IMR-90 (cell line): ENCODE data around the gene ADAMTS14. TPM values are rescaled to one million over a fixed set of nuclear protein-coding genes. Genes with fewer than 3 reads are reported as not detected.

Source experiments
- ATAC-seq: fragments of 200-7000 bp; cut with Tn5 transposase; 2 replicates; pipeline ENCODE4 v1.9.1; 2020; ENCODE audit warnings: low read depth, mild to moderate bottlenecking, moderate library complexity
- BruUV-seq: library from RNA; stranded (reverse); fragments of 400-500 nt; replicated peaks from 2 replicates; lab custom pipeline; 2021; lab: Mats Ljungman, UMichigan
- CTCF ChIA-PET: fragments of 300-600 bp; formaldehyde crosslinking; extraction: SDS; loops from one replicate; lab custom pipeline; 2021; ENCODE audit warnings: antibody characterized with exemption; lab: Yijun Ruan, JAX
- POLR2A ChIA-PET: fragments of 300-600 bp; sonication (Branson Sonifier 250); formaldehyde crosslinking; loops from one replicate; lab custom pipeline; 2022; ENCODE audit warnings: antibody characterized with exemption; ENCODE audit not compliant: unreplicated experiment; lab: Charles Lee
- DNase-seq: peaks from one replicate; pipeline ENCODE4 v3.0.0; 2013
- H2AFZ ChIP-seq: replicated peaks from 2 replicates; pipeline ENCODE3; 2013; ENCODE audit warnings: low read length, mild to moderate bottlenecking; ENCODE audit not compliant: poor library complexity
- H2AK5ac ChIP-seq: 2 replicates; pipeline ENCODE4 v1.6.1; 2013; ENCODE audit warnings: low read depth, low read length, inconsistent platforms
- H2AK9ac ChIP-seq: replicated peaks from 2 replicates; pipeline ENCODE3; 2013; ENCODE audit warnings: mild to moderate bottlenecking, low read depth, low read length, moderate library complexity; ENCODE audit not compliant: poor library complexity
- H2BK120ac ChIP-seq: 2 replicates; pipeline ENCODE4 v1.6.1; 2013; ENCODE audit warnings: low read depth, low read length, inconsistent platforms
- H2BK15ac ChIP-seq: 3 replicates; pipeline ENCODE4 v1.6.1; 2013; ENCODE audit warnings: low read depth, low read length, inconsistent platforms
- H2BK20ac ChIP-seq: 2 replicates; pipeline ENCODE4 v1.6.1; 2013; ENCODE audit warnings: low read depth, mild to moderate bottlenecking, inconsistent platforms, low read length, moderate library complexity
- H2BK5ac ChIP-seq: 2 replicates; pipeline ENCODE4 v1.6.1; 2013; ENCODE audit warnings: mild to moderate bottlenecking, low read depth, low read length, inconsistent platforms; ENCODE audit not compliant: poor library complexity, severe bottlenecking
- H3K14ac ChIP-seq: replicated peaks from 2 replicates; pipeline ENCODE4 v1.6.1; 2013; ENCODE audit warnings: low read depth, low read length, inconsistent platforms
- H3K18ac ChIP-seq: 2 replicates; pipeline ENCODE4 v1.6.1; 2013; ENCODE audit warnings: low read depth, low read length, control low read depth
- H3K23ac ChIP-seq: 2 replicates; pipeline ENCODE4 v1.6.1; 2013; ENCODE audit warnings: low read depth, low read length, inconsistent platforms
- H3K27ac ChIP-seq: 2 replicates; pipeline ENCODE4 v1.5.1; 2013; ENCODE audit warnings: mild to moderate bottlenecking, control low read depth, low read length; ENCODE audit not compliant: insufficient read depth
- H3K27me3 ChIP-seq: 2 replicates; pipeline ENCODE4 v1.6.1; 2013; ENCODE audit warnings: low read length; ENCODE audit not compliant: control insufficient read depth, insufficient read depth
- H3K36me3 ChIP-seq: 2 replicates; pipeline ENCODE4 v1.6.1; 2013; ENCODE audit warnings: low read length, mixed read lengths; ENCODE audit not compliant: control insufficient read depth, insufficient read depth
- H3K4ac ChIP-seq: 2 replicates; pipeline ENCODE4 v1.6.1; 2013; ENCODE audit warnings: low read depth, low read length, inconsistent platforms
- H3K4me1 ChIP-seq: 2 replicates; pipeline ENCODE4 v1.6.1; 2013; ENCODE audit warnings: low read length, mixed read lengths; ENCODE audit not compliant: control insufficient read depth, insufficient read depth
- H3K4me2 ChIP-seq: 2 replicates; pipeline ENCODE4 v1.6.1; 2013; ENCODE audit warnings: low read depth, mild to moderate bottlenecking, control low read depth, low read length, moderate library complexity
- H3K4me3 ChIP-seq: 2 replicates; pipeline ENCODE4 v1.5.1; 2013; ENCODE audit warnings: low read depth, mild to moderate bottlenecking, control low read depth, low read length, moderate library complexity; ENCODE audit not compliant: insufficient read depth
- H3K56ac ChIP-seq: 2 replicates; pipeline ENCODE4 v1.6.1; 2013; ENCODE audit warnings: low read length, inconsistent platforms; ENCODE audit not compliant: insufficient read depth; ENCODE audit errors: extremely low read depth
- H3K79me1 ChIP-seq, 2 experiments: 2 replicates each; pipeline ENCODE4 v1.6.1; 2013; ENCODE audit warnings: low read length in 2 of 2, inconsistent platforms in 1 of 2, low read depth in 1 of 2
- H3K9ac ChIP-seq: 2 replicates; pipeline ENCODE4 v1.6.1; 2013; ENCODE audit warnings: low read depth, low read length, control low read depth
- H3K9me1 ChIP-seq: 2 replicates; pipeline ENCODE4 v1.6.1; 2013; ENCODE audit warnings: low read length, inconsistent platforms; ENCODE audit not compliant: insufficient read depth
- H3K9me3 ChIP-seq: 2 replicates; pipeline ENCODE4 v1.6.1; 2013; ENCODE audit warnings: low read length; ENCODE audit not compliant: control insufficient read depth, insufficient read depth
- H4K20me1 ChIP-seq: 2 replicates; pipeline ENCODE4 v1.6.1; 2013; ENCODE audit warnings: low read length, inconsistent platforms; ENCODE audit not compliant: insufficient read depth
- H4K5ac ChIP-seq: 2 replicates; pipeline ENCODE4 v1.6.1; 2013; ENCODE audit warnings: mild to moderate bottlenecking, low read depth, low read length, control low read depth
- H4K8ac ChIP-seq, 2 experiments: 2 replicates each; pipeline ENCODE4 v1.6.1; 2013; ENCODE audit warnings: low read depth in 2 of 2, low read length in 2 of 2, control low read depth in 1 of 2, inconsistent platforms in 1 of 2
- H4K91ac ChIP-seq: 2 replicates; pipeline ENCODE4 v1.6.1; 2013; ENCODE audit warnings: low read depth, low read length, inconsistent platforms; ENCODE audit not compliant: insufficient read depth
- CEBPB ChIP-seq: IDR thresholded peaks from 2 replicates; pipeline ENCODE4 v1.6.1; 2012; ENCODE audit warnings: low read depth, low read length, improper control_type of control experiment
- CHD1 ChIP-seq: IDR thresholded peaks from 2 replicates; pipeline ENCODE4 v1.6.1; 2012; ENCODE audit warnings: low read depth, low read length, improper control_type of control experiment
- FOS ChIP-seq: fragments of 150-350 bp; IDR thresholded peaks from 2 replicates; pipeline ENCODE4 v1.6.1; 2016; ENCODE audit warnings: low read depth, low read length
- MAFK ChIP-seq: IDR thresholded peaks from 2 replicates; pipeline ENCODE4 v1.6.1; 2012; ENCODE audit warnings: low read depth, low read length, improper control_type of control experiment
- NFE2L2 ChIP-seq: fragments of 150-350 bp; IDR thresholded peaks from 2 replicates; pipeline ENCODE4 v1.6.1; 2016; ENCODE audit warnings: low read depth, mild to moderate bottlenecking, low read length
- POLR2A ChIP-seq: IDR thresholded peaks from 2 replicates; pipeline ENCODE4 v1.6.1; 2012; ENCODE audit warnings: mild to moderate bottlenecking, low read depth, low read length
- RAD21 ChIP-seq: IDR thresholded peaks from 2 replicates; pipeline ENCODE4 v1.6.1; 2012; ENCODE audit warnings: low read length, improper control_type of control experiment
- RCOR1 ChIP-seq: IDR thresholded peaks from 2 replicates; pipeline ENCODE4 v1.6.1; 2012; ENCODE audit warnings: mild to moderate bottlenecking, low read length, improper control_type of control experiment; ENCODE audit not compliant: insufficient replicate concordance
- RFX5 ChIP-seq: IDR thresholded peaks from 2 replicates; pipeline ENCODE4 v1.8.0; 2012; ENCODE audit warnings: low read depth, mild to moderate bottlenecking, low read length, moderate library complexity
- USF2 ChIP-seq: fragments of 150-350 bp; IDR thresholded peaks from 2 replicates; pipeline ENCODE4 v1.6.1; 2017; ENCODE audit warnings: mild to moderate bottlenecking, antibody characterized with exemption, low read length, low read depth
- WGBS, 2 experiments: methylation state at CpG; one replicate each; pipeline versions ENCODE4 v1.1.5 to v1.1.7; 2013; ENCODE audit warnings: missing lambda C conversion rate in 2 of 2; ENCODE audit not compliant: insufficient read length in 1 of 2; ENCODE audit errors: extremely low coverage in 2 of 2; 5-methylcytosine and 5-hydroxymethylcytosine counted together
- dilution Hi-C: fragments of 300-500 bp; cut with HindIII; formaldehyde crosslinking; loops from one replicate; pipeline ENCODE4 v1.14.3; 2018; ENCODE audit warnings: low sequenced_read_pairs; ENCODE audit not compliant: unreplicated experiment
- in situ Hi-C: fragments of 300-500 bp; cut with MboI; formaldehyde crosslinking; loops from 3 replicates; pipeline ENCODE4 v1.14.3; 2019; ENCODE audit warnings: low sequenced_read_pairs, inconsistent platforms, mixed read lengths
- intact Hi-C: fragments of 100-400 bp; cut with micrococcal nuclease; formaldehyde crosslinking; loops from 2 replicates; pipeline ENCODE4 v1.10.0; 2022
- polyA plus RNA-seq, 3 experiments: library from polyadenylated mRNA; depleted of rRNA; stranded (reverse); fragments of >200 nt; gene quantifications; 2 replicates each; pipeline ENCODE4 v1.2.3, GENCODE V29; 2012; ENCODE audit warnings: low replicate concordance in 1 of 3
- total RNA-seq: library from RNA; depleted of rRNA; stranded (reverse); fragments of >200 nt; gene quantifications from 2 replicates; pipeline ENCODE4 v1.2.3, GENCODE V29; 2012

Gene ADAMTS14
- total and polyA plus RNA-seq, 2 of the 4 experiments (the other 2 are of a cell fraction): under 0.01 to 0.31 TPM

- Histone ChIP-seq H3K27me3 (peaks cover 9% of the 10 kb centered on the region; the same call in 1 of the 2 replicates), H3K4ac (no peak overlapping the region), H2AK9ac (no peak overlapping the region), H4K8ac (no peak overlapping the region), H3K4me1 (peaks cover 2% of the 10 kb centered on the region; the same call in 1 of the 2 replicates), H3K18ac (no peak overlapping the region), H2BK15ac (no peak overlapping the region), H3K9ac (no peak overlapping the region), H2AFZ (no peak overlapping the region), H2AK5ac (no peak overlapping the region), H3K56ac (no peak overlapping the region), H3K14ac (no peak overlapping the region), H3K9me3 (no peaks in the 10 kb centered on the region; the same call in 1 of the 2 replicates), H2BK5ac (no peak overlapping the region), H3K36me3 (no peaks in the 10 kb centered on the region), H2BK120ac (no peak overlapping the region), H3K79me1 (no peaks in the 10 kb centered on the region), H4K91ac (no peak overlapping the region), H3K23ac (no peak overlapping the region), H3K4me3 (no peak overlapping the region), H3K4me2 (no peak overlapping the region), H2BK20ac (no peak overlapping the region), H3K9me1 (0 out of 2 replicates have a peak, but pooled peaks cover 3% of the 10 kb centered on the region), H4K20me1 (no peaks in the 10 kb centered on the region), H3K27ac (no peak overlapping the region), H4K5ac (no peak overlapping the region)
- in situ Hi-C loops (no loop called here), dilution Hi-C loops (no loop called here), intact Hi-C loops (no loop called here)
- no CpG with 5 or more reads among the region's 4 CpGs for WGBS, 2 experiments
- ChIA-PET POLR2A (no interaction called here), CTCF (interaction anchor here (0.6 kb wide), 1 partner anchor 9 kb away, joined by 3 read pairs; no protein-coding TSS in a partner anchor)
- ATAC-seq: peak; percentile 81
- no TSS peak for BruUV-seq
- peak; percentile 53 for DNase-seq
- no peak for TF ChIP-seq USF2
- TF ChIP-seq RFX5: no peak
- TF ChIP-seq FOS: no peak
- no peak for TF ChIP-seq RAD21
- TF ChIP-seq POLR2A: no peak
- no peak for TF ChIP-seq CHD1
- no peak for TF ChIP-seq RCOR1
- no peak for TF ChIP-seq CEBPB
- TF ChIP-seq MAFK: no peak
- no peak for TF ChIP-seq NFE2L2
These were observed 50.6 kb downstream of the ADAMTS14 start for GRCh38 chr10:70722820-70723424.
